GM23338 (cell line): ENCODE measurements around the gene BCAS1. TPM values are rescaled to one million over a fixed set of nuclear protein-coding genes. Genes with fewer than 3 reads are reported as not detected.

Experiments used
- ATAC-seq: fragments of 200-7000 bp; cut with Tn5 transposase; 3 replicates; pipeline ENCODE4 v1.9.1; 2020
- DNase-seq: peaks from one replicate; pipeline ENCODE4 v3.0.0-alpha.2; 2015; ENCODE audit warnings: low spot score
- H2AFZ ChIP-seq: fragments of 200-600 bp; sonication (generic); 2 replicates; pipeline ENCODE4 v1.8.0; 2016; ENCODE audit warnings: antibody characterized with exemption, mild to moderate bottlenecking, moderate library complexity
- H3F3A ChIP-seq: fragments of 200-600 bp; sonication (generic); replicated peaks from 2 replicates; pipeline ENCODE4 v1.8.0; 2017; ENCODE audit warnings: antibody characterized with exemption, mixed run types, low read depth
- H3K27ac ChIP-seq: fragments of 200-600 bp; sonication (generic); 2 replicates; pipeline ENCODE4 v1.6.1; 2016; ENCODE audit warnings: low read depth
- H3K27me3 ChIP-seq: fragments of 200-600 bp; sonication (generic); 2 replicates; pipeline ENCODE4 v1.8.0; 2016; ENCODE audit warnings: mild to moderate bottlenecking, mixed run types, moderate library complexity; ENCODE audit not compliant: insufficient read depth
- H3K36me3 ChIP-seq: fragments of 200-600 bp; sonication (generic); 2 replicates; pipeline ENCODE4 v1.8.0; 2016; ENCODE audit warnings: mild to moderate bottlenecking; ENCODE audit not compliant: insufficient read depth
- H3K4me1 ChIP-seq: fragments of 200-600 bp; sonication (generic); 2 replicates; pipeline ENCODE4 v1.8.0; 2016; ENCODE audit warnings: mild to moderate bottlenecking, moderate library complexity; ENCODE audit not compliant: insufficient read depth
- H3K4me2 ChIP-seq: fragments of 200-600 bp; sonication (generic); 2 replicates; pipeline ENCODE4 v1.7.1; 2017; ENCODE audit warnings: mixed run types
- H3K4me3 ChIP-seq: fragments of 200-600 bp; sonication (generic); 2 replicates; pipeline ENCODE4 v1.6.1; 2016; ENCODE audit warnings: mixed run types
- H3K79me2 ChIP-seq: fragments of 200-600 bp; sonication (generic); replicated peaks from 2 replicates; pipeline ENCODE4 v1.8.0; 2017; ENCODE audit warnings: mild to moderate bottlenecking; ENCODE audit not compliant: insufficient read depth
- H3K9me2 ChIP-seq: fragments of 200-600 bp; sonication (generic); 2 replicates; pipeline ENCODE4 v1.8.0; 2017; ENCODE audit not compliant: insufficient read depth
- H4K20me1 ChIP-seq: fragments of 200-600 bp; sonication (generic); replicated peaks from 2 replicates; pipeline ENCODE4 v1.8.0; 2017; ENCODE audit warnings: mild to moderate bottlenecking; ENCODE audit not compliant: insufficient read depth
- H3K27ac Mint-ChIP-seq: 2 replicates; pipeline ENCODE4 v1.8.0; 2020; ENCODE audit warnings: inconsistent platforms, mild to moderate bottlenecking, moderate library complexity, mixed read lengths
- H3K27me3 Mint-ChIP-seq: 3 replicates; pipeline ENCODE4 v1.8.0; 2022; ENCODE audit warnings: low read depth, mild to moderate bottlenecking, moderate library complexity, mixed read lengths, inconsistent platforms; ENCODE audit not compliant: insufficient read depth, poor library complexity
- H3K36me3 Mint-ChIP-seq: 3 replicates; pipeline ENCODE4 v1.8.0; 2021; ENCODE audit warnings: low read depth, mild to moderate bottlenecking, inconsistent platforms, moderate library complexity, mixed read lengths
- H3K4me1 Mint-ChIP-seq: 3 replicates; pipeline ENCODE4 v1.8.0; 2020; ENCODE audit warnings: mild to moderate bottlenecking, inconsistent platforms, mixed read lengths
- H3K4me3 Mint-ChIP-seq: 3 replicates; pipeline ENCODE4 v1.8.0; 2021; ENCODE audit warnings: moderate library complexity, mild to moderate bottlenecking, inconsistent platforms, mixed read lengths
- H3K9me3 Mint-ChIP-seq: 3 replicates; pipeline ENCODE4 v1.8.0; 2020; ENCODE audit warnings: moderate library complexity, mild to moderate bottlenecking, inconsistent platforms, mixed read lengths
- CREB1 ChIP-seq: fragments of 250-450 bp; sonication (Bioruptor Pico); IDR thresholded peaks from 2 replicates; pipeline ENCODE4 v1.5.0; 2020; ENCODE audit warnings: low read depth, mild to moderate bottlenecking, moderate library complexity
- EZH2 ChIP-seq: fragments of 200-600 bp; sonication (generic); IDR thresholded peaks from one replicate; pipeline ENCODE4 v1.8.0; 2017; ENCODE audit warnings: antibody characterized with exemption, mild to moderate bottlenecking, low read depth; ENCODE audit not compliant: unreplicated experiment
- EZH2phosphoT487 ChIP-seq: fragments of 200-600 bp; sonication (generic); IDR thresholded peaks from one replicate; pipeline ENCODE4 v1.8.1; 2018; ENCODE audit warnings: antibody characterized with exemption; ENCODE audit not compliant: unreplicated experiment
- JUNB ChIP-seq: IDR thresholded peaks from one replicate; pipeline ENCODE4 v1.6.1; 2016; ENCODE audit warnings: antibody characterized with exemption; ENCODE audit not compliant: unreplicated experiment
- NANOG ChIP-seq: IDR thresholded peaks from 2 replicates; pipeline ENCODE4 v1.6.1; 2016; ENCODE audit warnings: antibody characterized with exemption, borderline replicate concordance
- POLR2AphosphoS5 ChIP-seq: IDR thresholded peaks from 2 replicates; pipeline ENCODE4 v1.6.1; 2016; ENCODE audit warnings: antibody characterized with exemption, low read depth
- STAT1 ChIP-seq: IDR thresholded peaks from one replicate; pipeline ENCODE4 v1.6.1; 2016; ENCODE audit warnings: antibody characterized with exemption; ENCODE audit not compliant: unreplicated experiment
- ZNF331 ChIP-seq: fragments of 250-450 bp; sonication (Bioruptor Pico); IDR thresholded peaks from 2 replicates; pipeline ENCODE4 v1.5.0; 2020; ENCODE audit warnings: low read depth, mild to moderate bottlenecking, moderate library complexity
- polyA plus RNA-seq: library from polyadenylated mRNA; unstranded; fragments of >200 nt; fragmentation: Nextera tagmentation; extraction: Ambion mirVana; gene quantifications from 2 replicates; pipeline ENCODE4 v1.2.1, GENCODE V29; 2016
- total RNA-seq: library from RNA; depleted of rRNA; stranded (reverse); fragments of >200 nt; shearing (Covaris generic); gene quantifications from 2 replicates; pipeline ENCODE4 v1.2.3, GENCODE V29; 2014
- TF ChIP-seq, protein P1 (sequence below): IDR thresholded peaks from 2 replicates; pipeline ENCODE4 v1.6.1; 2016; ENCODE audit warnings: antibody characterized with exemption
- TF ChIP-seq, protein P2 (sequence below): IDR thresholded peaks from one replicate; pipeline ENCODE4 v1.6.1; 2018; ENCODE audit warnings: antibody characterized with exemption; ENCODE audit not compliant: unreplicated experiment
- TF ChIP-seq, protein P3 (sequence below), 2 experiments: fragments of 200-600 bp in 1 of 2; sonication (generic) in 1 of 2; conservative IDR thresholded peaks; 2 replicates each; pipeline versions ENCODE4 v1.5.1 to v1.6.1; 2016 to 2017; ENCODE audit warnings: antibody characterized with exemption in 2 of 2, low read depth in 2 of 2, mild to moderate bottlenecking in 2 of 2, moderate library complexity in 1 of 2

Gene BCAS1
- total and polyA plus RNA-seq, 2 experiments from 2014 or later = 0.17 to 0.19 TPM

- TF ChIP-seq POLR2AphosphoS5 = no peak
- no peak for TF ChIP-seq CREB1 (CRISPR knock-in tag)
- TF ChIP-seq STAT1 = no peak
- TF ChIP-seq ZNF331 (CRISPR knock-in tag) = no peak
Measured at GRCh38 chr20:53990768-53991450, 79.5 kb downstream of the BCAS1 start (continued).

- Histone ChIP-seq H3K36me3 (no peaks in the 10 kb centered on the region), H3K4me3 (no peak overlapping the region), H3K27ac (no peak overlapping the region), H3K9me2 (no peaks in the 10 kb centered on the region; the same call in 1 of the 2 replicates), H3K79me2 (no peaks in the 10 kb centered on the region), H2AFZ (no peak overlapping the region), H3K4me2 (no peak overlapping the region), H4K20me1 (no peaks in the 10 kb centered on the region), H3K4me1 (no peaks in the 10 kb centered on the region), H3K27me3 (no peaks in the 10 kb centered on the region), H3F3A (no peaks in the 10 kb centered on the region)
- ATAC-seq = no peak
- Mint-ChIP-seq H3K4me3 (no peak overlapping the region), H3K9me3 (no peaks in the 10 kb centered on the region), H3K27me3 (no peaks in the 10 kb centered on the region), H3K27ac (no peak overlapping the region), H3K4me1 (no peaks in the 10 kb centered on the region), H3K36me3 (no peaks in the 10 kb centered on the region)
- TF ChIP-seq STAT1 = no peak
- no peak for DNase-seq
Measured at GRCh38 chr20:53990003-53990402, 80.4 kb downstream of the BCAS1 start.

DNA sequence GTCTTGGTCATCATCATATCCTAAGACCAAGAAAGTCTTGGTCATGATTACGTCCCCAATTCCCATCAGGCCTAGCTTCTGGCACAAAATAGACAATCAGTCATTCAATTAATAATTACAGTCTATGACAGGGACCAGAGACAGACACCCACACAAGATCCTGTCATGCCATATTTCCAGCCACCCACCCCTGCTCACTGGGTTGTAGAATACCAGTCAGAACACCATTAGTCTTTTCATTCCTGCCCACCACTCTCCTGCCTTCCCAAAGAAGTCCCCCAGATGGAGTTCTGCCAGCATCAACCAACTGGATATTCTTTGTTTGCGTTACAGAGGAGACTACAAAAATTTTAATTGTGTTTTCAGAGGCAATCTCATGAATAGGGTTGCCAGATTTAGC is 81.0 kb downstream of the BCAS1 start:
- Histone ChIP-seq H3K9me2 (no peaks in the 10 kb centered on the region; the same call in 1 of the 2 replicates), H2AFZ (no peak overlapping the region), H3K4me1 (no peaks in the 10 kb centered on the region), H3F3A (no peaks in the 10 kb centered on the region), H3K27me3 (no peaks in the 10 kb centered on the region), H3K79me2 (no peaks in the 10 kb centered on the region), H3K27ac (no peak overlapping the region), H4K20me1 (no peaks in the 10 kb centered on the region), H3K4me3 (no peak overlapping the region), H3K36me3 (no peaks in the 10 kb centered on the region), H3K4me2 (no peak overlapping the region)
- H3K27me3 Mint-ChIP-seq = no peaks in the 10 kb centered on the region
- H3K9me3 Mint-ChIP-seq = no peaks in the 10 kb centered on the region
- no peak overlapping the region for H3K27ac Mint-ChIP-seq
- H3K36me3 Mint-ChIP-seq = no peaks in the 10 kb centered on the region
- ATAC-seq (no peak), DNase-seq (no peak)
- no peaks in the 10 kb centered on the region for H3K4me1 Mint-ChIP-seq
- no peak overlapping the region for H3K4me3 Mint-ChIP-seq
- TF ChIP-seq, protein P1, sequence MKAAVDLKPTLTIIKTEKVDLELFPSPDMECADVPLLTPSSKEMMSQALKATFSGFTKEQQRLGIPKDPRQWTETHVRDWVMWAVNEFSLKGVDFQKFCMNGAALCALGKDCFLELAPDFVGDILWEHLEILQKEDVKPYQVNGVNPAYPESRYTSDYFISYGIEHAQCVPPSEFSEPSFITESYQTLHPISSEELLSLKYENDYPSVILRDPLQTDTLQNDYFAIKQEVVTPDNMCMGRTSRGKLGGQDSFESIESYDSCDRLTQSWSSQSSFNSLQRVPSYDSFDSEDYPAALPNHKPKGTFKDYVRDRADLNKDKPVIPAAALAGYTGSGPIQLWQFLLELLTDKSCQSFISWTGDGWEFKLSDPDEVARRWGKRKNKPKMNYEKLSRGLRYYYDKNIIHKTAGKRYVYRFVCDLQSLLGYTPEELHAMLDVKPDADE = no peak
- no peak for TF ChIP-seq CREB1 (CRISPR knock-in tag)
- no peak for TF ChIP-seq ZNF331 (CRISPR knock-in tag)
- TF ChIP-seq POLR2AphosphoS5 = no peak
- no peak for TF ChIP-seq NANOG
- TF ChIP-seq STAT1 = no peak
- TF ChIP-seq, protein P2, sequence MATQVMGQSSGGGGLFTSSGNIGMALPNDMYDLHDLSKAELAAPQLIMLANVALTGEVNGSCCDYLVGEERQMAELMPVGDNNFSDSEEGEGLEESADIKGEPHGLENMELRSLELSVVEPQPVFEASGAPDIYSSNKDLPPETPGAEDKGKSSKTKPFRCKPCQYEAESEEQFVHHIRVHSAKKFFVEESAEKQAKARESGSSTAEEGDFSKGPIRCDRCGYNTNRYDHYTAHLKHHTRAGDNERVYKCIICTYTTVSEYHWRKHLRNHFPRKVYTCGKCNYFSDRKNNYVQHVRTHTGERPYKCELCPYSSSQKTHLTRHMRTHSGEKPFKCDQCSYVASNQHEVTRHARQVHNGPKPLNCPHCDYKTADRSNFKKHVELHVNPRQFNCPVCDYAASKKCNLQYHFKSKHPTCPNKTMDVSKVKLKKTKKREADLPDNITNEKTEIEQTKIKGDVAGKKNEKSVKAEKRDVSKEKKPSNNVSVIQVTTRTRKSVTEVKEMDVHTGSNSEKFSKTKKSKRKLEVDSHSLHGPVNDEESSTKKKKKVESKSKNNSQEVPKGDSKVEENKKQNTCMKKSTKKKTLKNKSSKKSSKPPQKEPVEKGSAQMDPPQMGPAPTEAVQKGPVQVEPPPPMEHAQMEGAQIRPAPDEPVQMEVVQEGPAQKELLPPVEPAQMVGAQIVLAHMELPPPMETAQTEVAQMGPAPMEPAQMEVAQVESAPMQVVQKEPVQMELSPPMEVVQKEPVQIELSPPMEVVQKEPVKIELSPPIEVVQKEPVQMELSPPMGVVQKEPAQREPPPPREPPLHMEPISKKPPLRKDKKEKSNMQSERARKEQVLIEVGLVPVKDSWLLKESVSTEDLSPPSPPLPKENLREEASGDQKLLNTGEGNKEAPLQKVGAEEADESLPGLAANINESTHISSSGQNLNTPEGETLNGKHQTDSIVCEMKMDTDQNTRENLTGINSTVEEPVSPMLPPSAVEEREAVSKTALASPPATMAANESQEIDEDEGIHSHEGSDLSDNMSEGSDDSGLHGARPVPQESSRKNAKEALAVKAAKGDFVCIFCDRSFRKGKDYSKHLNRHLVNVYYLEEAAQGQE = no peak
- TF ChIP-seq EZH2 = no peak
- TF ChIP-seq, protein P3, sequence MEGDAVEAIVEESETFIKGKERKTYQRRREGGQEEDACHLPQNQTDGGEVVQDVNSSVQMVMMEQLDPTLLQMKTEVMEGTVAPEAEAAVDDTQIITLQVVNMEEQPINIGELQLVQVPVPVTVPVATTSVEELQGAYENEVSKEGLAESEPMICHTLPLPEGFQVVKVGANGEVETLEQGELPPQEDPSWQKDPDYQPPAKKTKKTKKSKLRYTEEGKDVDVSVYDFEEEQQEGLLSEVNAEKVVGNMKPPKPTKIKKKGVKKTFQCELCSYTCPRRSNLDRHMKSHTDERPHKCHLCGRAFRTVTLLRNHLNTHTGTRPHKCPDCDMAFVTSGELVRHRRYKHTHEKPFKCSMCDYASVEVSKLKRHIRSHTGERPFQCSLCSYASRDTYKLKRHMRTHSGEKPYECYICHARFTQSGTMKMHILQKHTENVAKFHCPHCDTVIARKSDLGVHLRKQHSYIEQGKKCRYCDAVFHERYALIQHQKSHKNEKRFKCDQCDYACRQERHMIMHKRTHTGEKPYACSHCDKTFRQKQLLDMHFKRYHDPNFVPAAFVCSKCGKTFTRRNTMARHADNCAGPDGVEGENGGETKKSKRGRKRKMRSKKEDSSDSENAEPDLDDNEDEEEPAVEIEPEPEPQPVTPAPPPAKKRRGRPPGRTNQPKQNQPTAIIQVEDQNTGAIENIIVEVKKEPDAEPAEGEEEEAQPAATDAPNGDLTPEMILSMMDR (conservative IDR thresholded peaks at IDR 0.05; ENCODE audit: low read depth in 2 of 2) = no peak
- TF ChIP-seq EZH2phosphoT487 = no peak
- TF ChIP-seq JUNB = no peak
